Activated T-helper 1 cell treated with Interleukin-2 at 50 U/mL for 16 hours (primary cell): ENCODE results near the gene FBRS.
"Not testable (repeated sequence)": the region's sequence is repeated elsewhere in the genome, so short reads cannot be mapped to it uniquely, and the experiment has no call there.

ENCODE experiments used
- DNase-seq: peaks from one replicate; pipeline ENCODE4 v3.0.0-alpha.2; 2020; ENCODE audit warnings: low read depth

The FBRS gene

GRCh38 chr16:30657866-30658730, at the start of gene FBRS:
TSS of gene FBRS (plus strand) at chr16:30658431. CDS start at chr16:30659519, 1,088 bp downstream.
- DNase-seq = peak; percentile 99

DNA sequence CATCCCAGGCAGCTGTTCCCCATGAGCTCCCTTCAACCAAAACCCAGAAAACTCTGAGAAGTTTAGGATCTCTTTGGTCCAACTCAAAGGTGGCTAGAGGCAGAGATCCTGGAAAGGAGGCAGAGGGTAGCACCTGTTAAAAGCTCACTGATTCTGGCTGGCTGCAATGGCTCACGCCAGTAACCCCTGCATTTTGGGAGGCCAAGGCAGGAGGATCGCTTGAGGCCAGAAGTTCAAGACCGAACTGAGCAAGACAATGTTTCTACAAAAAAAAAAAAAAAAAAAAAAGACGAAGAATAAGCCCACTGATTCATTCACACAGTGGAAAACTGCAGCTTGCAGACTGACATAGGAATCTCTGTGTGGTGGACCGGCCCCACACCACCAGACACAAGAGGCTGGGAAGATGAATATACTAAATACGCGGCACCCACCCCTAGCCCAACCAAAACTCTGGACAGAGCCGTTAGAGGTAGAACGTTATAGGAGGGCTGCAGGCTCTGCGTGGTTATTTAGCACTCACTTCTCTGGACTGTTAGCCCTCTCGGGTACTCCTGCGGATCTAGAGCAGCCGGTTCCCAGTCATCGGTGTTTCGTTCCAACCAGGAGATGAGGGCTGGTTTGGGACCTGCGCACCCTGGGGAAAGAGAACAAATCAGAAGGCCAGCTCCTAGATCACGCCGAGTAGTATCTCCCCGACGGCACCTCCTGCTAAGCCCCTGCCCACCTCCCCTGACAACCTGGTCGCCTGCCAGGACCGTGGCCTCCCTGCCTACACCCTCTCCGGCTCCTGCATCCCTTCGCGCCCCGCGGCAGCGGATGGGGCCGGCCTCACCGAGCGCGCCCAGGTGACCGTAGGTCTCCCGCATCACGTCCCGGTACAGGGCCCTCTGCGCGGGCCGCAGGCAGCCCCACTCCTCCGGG, 49.0 kb upstream of the FBRS start:
- DNase-seq = peak; percentile 22

- peak; percentile 88 for DNase-seq
Measured at GRCh38 chr16:30609926-30610839, 48.0 kb upstream of the FBRS start, which contains the start of gene ZNF689. TSS of gene ZNF689 (minus strand) at chr16:30610389. CDS start at chr16:30610041, 348 bp downstream.

GRCh38 chr16:30615358-30616091, 42.7 kb upstream of the FBRS start:
- peak; percentile 41 for DNase-seq

DNA sequence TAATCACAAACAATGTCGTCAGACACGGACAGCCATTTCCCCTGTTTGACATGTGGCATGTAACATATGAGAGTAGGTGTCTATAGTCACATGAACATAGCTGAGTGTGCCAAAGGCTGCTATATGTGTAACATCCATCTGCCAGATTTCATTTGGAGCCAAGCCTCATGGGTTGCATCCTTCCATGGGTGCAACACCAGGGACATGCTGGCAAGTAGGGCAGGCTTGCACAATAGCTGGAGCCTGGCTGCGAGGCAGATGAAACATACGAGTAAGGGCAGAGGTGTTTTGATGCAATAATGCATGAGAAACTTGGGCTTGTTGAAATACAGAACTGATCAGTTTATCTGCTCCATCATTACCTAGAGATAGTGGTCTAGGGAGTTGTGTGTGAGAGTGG, 39.0 kb upstream of the FBRS start:
- DNase-seq = no peak

DNA sequence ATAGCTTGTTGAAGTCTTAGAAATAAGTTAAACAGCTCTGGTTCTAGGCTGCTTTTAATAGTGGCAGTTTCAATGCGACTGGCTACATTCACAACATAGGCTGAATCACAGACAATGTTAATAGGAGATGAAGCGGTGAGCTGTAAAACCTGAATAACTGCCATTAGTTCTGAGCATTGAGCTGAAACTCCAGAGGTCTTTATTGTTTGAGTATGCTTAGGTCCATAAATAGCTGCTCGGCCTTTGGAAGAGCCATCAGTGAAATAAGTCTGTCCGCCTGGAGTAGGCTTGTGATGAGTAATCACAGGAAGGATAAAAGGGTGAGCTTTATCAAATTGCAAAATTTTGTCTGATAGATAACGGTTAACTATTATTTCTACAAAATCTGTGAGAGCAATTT, 38.6 kb upstream of the FBRS start:
- no peak for DNase-seq

GRCh38 chr16:30620169-30620568, 38.1 kb upstream of the FBRS start:
- DNase-seq = no peak

GRCh38 chr16:30621765-30622164, 36.5 kb upstream of the FBRS start:
- DNase-seq = no peak

- no peak for DNase-seq
Measured at GRCh38 chr16:30622455-30623032, 35.7 kb upstream of the FBRS start.

DNA sequence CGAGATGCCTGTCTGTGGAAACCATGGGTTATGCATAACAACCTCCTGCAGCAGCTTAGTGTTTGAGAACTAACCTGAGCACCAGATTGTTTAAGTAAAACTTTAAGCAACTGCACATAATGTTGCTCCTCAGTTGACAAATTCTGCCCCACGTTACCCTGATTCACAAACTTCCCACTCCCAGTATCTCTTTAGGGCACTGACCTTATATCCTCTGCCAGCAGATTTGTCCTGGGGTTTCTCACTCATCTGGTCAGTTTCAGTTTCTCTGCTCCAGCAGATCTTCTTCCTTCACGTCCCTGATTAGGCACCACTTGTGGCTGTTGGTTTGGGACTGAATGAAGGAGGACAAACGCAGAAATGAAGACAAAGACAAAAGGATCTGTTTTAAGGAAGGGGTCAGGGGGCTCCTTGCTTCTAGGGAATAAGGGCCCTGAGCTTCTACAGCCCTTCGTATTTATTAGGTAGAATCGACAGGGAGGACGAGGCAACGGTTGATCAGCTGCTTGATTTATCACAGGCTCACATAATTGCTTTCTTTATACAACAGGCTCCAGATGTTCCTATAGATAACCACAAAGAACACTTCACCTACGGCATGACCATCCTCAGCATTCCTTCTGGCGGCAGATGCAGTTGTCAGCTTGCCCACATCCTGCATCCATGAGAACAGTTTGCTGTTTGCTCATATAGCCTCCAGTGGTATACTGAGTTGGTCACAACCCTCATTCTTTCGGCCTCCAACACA, 34.5 kb upstream of the FBRS start:
- DNase-seq = no peak

- no peak for DNase-seq
Measured at GRCh38 chr16:30626236-30626635, 32.0 kb upstream of the FBRS start.

- peak; percentile 73 for DNase-seq
Measured at GRCh38 chr16:30628628-30629540, 29.3 kb upstream of the FBRS start.

- DNase-seq = not testable (repeated sequence)
Measured at GRCh38 chr16:30632454-30632853, 25.8 kb upstream of the FBRS start.

DNA sequence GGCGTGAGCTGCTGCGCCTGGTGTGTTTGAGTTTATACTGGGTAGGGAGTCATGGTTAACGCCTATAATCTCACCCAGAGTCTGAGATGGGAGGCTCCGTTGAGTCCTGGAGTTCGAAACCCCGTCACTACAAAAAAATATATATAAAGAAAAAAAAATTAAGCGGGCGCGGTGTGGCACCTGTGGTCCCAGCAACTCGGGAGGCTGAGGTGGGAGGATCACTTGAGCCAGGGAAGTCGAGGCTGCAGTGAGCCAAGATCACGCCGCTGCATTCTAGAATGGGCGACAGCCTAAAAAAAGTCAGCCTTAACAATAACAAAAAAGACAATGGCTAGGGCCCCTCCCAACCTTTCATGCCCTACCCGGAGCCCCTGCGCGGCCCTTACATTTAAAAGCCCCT, 24.7 kb upstream of the FBRS start:
- no peak for DNase-seq

DNA sequence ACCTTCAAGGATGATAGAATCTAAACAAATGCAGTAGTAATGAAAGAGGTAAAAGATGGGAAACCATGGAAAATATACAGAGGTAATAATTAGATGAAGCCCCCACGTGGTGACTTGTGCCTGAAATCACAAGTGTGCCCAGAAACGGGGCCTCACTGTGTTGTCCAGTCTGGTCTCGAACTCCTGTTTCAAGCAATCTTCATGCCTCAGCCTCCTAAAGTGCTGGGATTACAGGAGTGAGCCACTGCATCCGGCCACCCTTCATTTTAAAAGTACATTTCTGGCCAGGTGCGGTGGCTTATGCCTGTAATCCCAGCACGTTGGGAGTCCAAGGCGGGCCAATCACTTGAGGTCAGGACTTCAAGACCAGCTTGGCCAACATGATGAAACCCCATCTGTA, 21.6 kb upstream of the FBRS start:
- no peak for DNase-seq

- DNase-seq = not testable (repeated sequence)
Measured at GRCh38 chr16:30637139-30637538, 21.1 kb upstream of the FBRS start.

DNA sequence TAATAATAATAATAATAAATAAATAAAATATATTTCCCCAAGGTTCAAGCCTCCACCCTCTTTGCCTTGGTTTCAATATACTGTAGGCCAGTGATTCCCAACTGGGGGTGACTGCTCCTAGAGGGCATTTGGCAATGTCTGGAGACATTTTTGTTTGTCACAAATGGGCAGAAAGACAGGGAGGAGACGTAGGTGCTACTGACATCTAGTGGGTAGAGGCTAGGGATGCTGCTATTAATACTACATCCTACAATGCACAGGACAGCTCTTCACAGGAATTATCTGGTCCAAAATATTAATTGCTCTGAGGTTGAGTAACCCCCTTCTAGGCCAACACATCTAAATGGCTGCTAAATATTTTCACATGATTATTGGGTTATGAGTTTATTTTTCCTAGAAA, 20.3 kb upstream of the FBRS start:
- DNase-seq = no peak

DNA sequence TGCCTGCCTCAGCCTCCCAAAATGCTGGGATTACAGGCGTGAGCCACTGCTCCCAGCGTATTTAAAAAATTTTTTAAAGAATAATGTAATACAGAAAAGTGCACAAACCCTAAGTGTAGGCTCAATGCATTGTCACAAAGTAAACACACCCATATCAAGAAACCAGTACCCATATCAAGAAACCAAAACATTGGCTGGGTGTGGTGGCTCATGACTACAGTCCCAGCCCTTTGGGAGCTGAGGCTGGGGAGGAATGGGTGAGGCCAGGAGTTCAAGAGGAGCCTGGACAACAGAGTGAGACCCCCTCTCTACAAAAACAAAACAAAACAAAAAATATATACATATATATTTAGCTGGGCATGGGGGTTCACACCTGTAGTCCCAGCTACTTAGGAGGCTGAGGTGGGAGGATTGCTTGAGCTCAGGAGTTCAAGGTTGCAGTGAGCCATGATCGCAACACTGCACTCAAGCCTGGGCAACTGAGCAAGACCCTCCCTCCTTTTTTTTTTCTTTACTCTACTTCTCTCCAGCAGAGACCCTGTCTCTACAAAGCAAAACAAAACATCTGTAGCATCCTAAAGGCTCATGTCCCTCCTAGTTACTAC, 16.8 kb upstream of the FBRS start:
- DNase-seq = no peak
